GM08714 (cell line): Measurements from ENCODE around the gene SYN1.

ENCODE experiments used
- H3K4me3 ChIP-seq: fragments of 200-500 bp; sonication (Bioruptor generic); 2 replicates; pipeline ENCODE4 v1.5.1; 2014; ENCODE audit warnings: mild to moderate bottlenecking, low read length, inconsistent platforms
- ZNF274 ChIP-seq: IDR thresholded peaks from 2 replicates; pipeline ENCODE4 v1.6.1; 2012; ENCODE audit warnings: mild to moderate bottlenecking, low read depth, low read length

SYN1 gene

DNA sequence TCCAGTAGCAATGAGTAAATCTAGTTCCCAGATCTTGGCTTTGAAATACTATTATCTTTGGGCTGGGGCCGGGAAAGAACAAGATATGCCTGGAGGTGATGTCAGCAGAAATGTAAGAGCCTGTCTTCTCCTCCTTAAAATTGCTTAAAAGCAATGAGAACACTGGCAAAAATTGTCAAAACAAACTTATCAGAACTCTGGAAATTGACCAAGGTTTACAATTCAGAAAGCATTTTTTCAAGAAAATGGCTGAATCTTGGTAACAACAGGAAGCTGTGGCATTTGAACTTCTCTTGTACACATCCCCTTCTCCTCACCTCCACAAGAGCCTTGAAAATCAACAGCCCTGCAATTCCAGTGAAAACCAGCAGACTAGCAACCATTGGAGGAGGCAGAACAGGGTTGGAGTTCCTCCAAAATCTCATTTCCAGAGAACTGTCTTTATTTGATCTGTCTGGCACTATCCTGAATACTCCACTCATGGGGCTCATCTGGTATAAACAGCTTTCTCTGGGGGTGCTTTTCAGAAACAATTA is 23.9 kb downstream of the SYN1 start:
- TF ChIP-seq ZNF274: no peak

DNA sequence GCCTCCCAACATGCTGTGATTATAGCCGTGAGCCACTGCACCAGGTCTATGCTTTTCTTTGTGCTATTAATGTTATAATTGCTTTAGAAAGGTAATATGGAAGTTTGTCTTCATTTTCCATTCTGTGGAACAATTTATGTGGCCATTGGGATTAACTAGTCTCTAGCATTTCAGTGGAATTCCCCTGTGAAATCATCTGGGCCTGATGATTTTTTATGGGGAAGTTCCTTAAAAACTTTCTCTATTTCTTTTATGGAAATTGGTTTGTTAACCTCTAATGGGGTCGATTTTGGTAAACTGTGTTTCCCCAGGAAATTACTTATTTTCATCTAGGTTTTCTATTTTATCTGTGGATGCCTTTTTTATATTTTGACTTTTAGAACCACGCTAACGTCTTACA is 26.1 kb downstream of the SYN1 start:
- no peak for TF ChIP-seq ZNF274
- no peak overlapping the region for H3K4me3 ChIP-seq

More for the DNA sequence above, 23.9 kb downstream of the SYN1 start:
- H3K4me3 ChIP-seq: no peak overlapping the region

DNA sequence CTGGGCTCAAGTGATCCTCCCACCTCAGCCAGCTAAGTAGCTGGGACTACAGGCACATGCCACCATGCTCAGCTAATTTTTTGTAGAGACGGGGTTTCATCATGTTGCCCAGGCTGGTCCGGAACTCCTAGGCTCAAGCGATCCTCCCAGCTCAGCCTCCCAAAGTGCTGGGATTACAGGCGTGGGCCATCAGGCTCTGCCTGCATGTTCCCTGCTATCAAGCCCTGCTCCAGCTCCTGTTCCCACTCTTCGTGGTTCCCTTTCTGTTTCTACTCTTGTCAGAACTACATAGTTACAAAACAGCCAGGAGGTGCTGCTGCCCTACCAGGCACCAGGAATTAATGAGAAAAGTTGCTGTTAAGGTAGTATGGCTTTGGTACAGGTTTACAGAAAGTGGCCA is 28.7 kb downstream of the SYN1 start:
- no peak for TF ChIP-seq ZNF274
- no peak overlapping the region for H3K4me3 ChIP-seq

DNA sequence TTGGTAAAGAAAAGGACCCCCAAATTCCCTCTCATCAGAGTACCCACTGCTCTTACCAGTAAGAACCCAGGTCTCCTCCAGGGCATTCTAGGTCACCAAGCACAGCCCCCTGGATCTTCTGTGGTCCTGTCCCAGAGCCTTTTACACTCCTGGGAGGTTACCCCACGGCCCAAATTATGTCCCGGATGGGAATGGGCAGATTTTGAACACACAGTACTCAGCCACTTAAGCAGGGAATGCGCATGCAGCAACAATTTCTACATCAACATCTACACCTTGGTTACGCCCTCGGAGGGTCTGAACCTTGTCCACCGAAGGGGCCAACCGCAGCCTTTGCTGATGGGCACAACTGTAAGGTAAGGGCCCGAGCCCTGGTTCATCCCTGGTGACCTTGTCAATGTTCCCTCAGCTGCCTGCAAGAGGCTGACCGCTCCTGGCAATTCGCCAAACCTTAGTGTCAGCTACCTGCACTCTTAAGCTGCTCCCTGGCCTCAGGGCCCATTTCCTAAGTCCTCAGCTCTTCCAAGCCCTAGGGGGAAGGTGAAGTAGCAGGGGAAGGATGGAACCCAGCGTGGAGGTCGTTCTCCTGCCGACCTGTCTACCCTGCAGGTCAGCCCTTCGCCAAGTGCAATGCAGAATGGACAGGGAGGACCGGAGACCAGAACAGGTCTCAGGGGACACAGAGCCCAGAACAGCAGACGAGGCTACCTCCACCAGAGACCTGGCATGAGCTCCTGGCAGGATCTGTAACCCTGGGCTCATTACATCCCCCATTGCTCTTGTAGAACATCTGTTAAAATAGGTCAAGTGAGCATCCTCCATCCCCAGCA is 31.5 kb downstream of the SYN1 start:
- TF ChIP-seq ZNF274: no peak
- H3K4me3 ChIP-seq: no peak overlapping the region

DNA sequence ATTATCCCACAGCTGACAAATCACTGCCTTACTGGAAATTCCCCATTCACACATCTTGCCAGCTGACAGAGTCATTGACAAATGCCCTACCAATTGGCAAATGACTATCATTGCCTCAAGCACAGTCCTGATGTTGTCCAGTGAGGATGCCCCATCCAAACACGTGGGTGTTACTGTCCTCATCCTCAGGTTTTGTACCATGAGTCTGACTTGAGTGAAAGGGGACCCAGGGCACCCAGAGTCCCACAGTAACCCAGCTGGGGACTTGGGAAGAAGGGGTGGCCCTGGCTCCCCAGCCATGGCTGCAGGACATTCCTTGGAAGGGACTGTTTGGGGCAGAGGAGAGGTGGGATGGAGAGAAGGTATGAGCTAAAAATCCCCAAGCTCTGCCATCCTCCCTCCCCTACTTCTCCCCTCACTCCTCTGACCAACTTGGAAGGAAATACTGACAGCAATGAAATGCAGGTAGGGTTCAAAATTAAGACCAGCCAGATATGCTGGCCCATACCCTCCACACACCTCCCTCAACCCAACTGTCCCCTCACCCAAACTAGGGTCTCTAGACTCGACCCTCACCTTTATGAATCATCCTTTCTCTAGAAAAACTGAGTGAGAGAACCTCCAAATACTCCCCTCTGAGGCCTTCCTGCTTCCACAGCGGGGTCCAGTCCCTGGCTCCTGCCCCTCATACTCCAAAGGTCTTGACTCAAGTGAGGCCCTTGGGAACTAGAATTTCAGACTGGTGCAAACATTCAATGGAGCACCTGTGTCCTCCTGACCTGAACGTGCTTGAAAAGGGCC is 32.4 kb downstream of the SYN1 start:
- TF ChIP-seq ZNF274: no peak
- no peak overlapping the region for H3K4me3 ChIP-seq

DNA sequence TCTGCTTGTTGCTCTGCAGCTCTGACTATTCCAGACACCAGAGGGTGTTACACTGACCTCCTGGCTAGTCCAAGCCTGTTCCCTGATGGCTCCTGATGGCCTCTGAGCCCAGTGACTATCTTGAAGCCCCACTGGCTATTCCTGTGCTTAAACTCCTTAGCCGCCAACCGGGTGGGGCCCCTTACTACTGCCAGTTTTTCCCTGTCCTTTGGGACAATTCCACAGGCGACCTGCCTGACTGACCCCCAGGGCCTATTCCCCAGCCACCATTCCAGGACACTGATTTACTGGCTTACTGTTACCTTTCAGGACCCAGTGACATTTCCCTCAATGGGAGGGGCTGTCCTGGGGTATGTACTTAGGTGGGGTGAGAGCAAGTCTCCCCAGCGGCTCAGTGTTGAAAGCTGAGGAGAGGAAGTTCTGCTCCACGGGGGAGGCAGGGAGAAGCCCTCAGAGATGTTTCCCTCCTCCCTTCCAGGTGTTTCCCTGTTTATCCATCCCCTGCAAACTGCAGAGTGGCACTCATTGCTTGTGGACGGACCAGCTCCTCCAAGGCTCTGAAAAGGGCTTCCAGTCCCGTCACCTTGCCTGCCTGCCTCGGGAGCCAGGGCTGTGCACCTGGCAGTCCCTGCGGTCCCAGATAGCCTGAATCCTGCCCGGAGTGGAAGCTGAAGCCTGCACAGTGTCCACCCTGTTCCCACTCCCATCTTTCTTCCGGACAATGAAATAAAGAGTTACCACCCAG is 33.4 kb downstream of the SYN1 start:
- no peak for TF ChIP-seq ZNF274
- no peak overlapping the region for H3K4me3 ChIP-seq

DNA sequence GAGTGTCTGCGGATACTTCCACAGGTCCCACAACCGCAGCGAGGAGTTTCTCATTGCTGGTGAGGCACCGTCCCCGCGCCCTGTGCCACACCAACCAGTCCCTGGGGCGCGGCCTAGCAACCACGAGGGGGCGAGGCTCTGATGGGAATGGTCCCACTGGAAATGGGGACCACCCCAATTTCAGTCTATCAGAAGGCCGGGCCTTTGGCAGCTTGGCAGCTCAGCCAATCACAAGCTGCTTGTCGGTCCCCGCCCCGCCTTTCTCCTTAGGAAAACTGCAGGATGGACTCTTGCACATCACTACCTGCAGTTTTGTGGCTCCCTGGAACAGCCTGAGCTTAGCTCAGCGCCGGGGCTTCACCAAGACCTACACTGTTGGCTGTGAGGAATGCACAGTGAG is 34.4 kb downstream of the SYN1 start:
- no peak overlapping the region for H3K4me3 ChIP-seq
- TF ChIP-seq ZNF274: no peak

DNA sequence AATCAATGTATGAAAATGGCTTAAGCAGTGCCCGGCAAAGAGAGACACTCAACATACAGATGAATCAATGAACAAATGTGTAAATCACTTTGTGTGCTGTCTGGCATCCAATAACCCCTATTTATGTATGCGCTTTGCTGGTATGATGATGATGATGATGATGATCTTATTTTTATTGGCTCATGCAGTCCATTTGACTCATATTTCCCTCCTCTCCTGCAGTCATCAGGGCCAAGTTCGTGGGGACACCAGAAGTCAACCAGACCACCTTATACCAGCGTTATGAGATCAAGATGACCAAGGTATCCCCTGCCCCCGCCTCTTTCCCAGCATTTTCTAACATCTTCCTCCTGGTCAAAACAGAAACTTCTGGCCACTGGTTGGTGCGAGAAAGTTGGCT is 34.9 kb downstream of the SYN1 start:
- no peak overlapping the region for H3K4me3 ChIP-seq
- no peak for TF ChIP-seq ZNF274

DNA sequence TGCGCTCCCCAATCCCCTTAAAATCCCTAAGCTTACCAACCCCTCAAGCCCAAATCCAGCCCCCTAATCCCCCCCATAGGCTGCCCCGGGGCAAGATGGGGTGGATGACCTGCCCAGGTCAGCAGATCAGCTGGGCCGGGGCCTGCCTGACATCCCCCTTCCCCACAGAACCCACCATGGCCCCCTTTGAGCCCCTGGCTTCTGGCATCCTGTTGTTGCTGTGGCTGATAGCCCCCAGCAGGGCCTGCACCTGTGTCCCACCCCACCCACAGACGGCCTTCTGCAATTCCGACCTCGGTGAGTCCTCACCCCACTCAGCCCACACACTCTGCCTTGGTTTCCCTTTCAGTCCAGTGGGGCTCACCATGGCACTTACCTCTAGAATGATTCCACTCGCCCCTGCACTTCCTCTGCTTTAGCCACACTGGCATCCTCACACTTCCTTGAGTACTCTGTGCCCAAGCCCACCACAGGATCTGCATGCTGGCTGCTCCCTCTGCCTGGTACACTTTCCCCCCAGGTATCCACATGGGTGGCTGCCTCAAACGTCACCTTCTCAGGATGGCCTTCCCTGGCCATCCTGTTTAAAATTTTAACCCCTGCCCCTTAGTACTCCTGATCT is 36.3 kb downstream of the SYN1 start:
- no peak for TF ChIP-seq ZNF274
- H3K4me3 ChIP-seq: peak overlapping the region; percentile 52; the same call in 1 of the 2 replicates

DNA sequence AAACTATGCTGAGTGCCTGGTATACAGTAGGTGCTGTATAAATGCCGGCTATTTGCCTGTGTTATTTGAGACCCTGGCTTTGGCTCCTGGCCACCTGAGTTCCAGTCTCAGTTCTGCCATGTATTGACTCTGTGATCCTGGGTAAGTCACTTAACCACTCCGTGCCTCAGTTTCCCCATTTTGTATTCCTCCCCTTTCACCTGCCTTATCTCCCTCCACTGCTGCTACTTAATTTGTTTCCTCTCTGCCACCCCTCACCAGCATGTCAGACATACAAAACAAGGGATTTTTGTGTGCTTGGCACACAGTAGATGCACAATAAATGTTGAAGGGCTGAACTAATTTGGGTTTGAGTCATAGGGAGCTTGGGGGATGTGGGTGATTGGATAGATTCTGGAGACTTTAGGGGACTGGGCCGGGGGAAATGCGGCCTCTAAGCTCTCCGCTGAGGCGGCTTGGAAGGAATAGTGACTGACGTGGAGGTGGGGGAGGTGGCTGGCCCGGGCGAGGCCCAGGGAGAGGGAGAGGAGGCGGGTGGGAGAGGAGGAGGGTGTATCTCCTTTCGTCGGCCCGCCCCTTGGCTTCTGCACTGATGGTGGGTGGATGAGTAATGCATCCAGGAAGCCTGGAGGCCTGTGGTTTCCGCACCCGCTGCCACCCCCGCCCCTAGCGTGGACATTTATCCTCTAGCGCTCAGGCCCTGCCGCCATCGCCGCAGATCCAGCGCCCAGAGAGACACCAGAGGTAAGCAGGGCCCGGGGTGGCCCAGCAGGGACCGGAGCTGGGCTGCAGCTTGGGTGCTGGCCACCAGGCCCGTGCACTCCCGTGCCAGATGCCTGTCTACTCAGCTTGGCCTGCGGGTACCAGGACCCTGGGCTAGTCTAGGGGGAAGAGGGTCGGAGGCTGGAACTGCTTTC is 37.7 kb downstream of the SYN1 start, which contains the start of gene TIMP1:
Gene TIMP1 (plus strand): TSS at position 706 of the 917 bp plus-strand sequence. CDS start 980 bp downstream, outside the sequence.
- H3K4me3 ChIP-seq: peak within 1 kb of the TSS; percentile 52
- TF ChIP-seq ZNF274: no peak

DNA sequence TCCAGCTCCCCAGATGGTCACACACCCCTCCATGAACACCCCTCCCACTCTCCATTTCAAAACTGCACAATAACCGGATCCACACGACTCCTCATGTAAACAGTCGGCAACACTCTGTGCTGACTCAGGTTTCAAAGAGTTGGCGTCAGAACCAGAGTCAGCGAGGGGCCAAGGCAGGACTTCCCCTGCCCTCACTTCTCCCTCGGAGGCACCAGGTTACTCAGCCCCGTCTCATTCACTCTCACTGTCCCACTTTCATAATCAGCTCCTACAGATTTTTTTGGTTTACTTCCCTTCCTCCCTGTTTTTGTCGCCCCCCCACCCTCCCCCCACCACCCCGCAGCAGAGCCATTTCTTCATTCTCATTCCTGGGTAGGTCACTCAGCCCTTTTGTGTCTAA is 40.1 kb downstream of the SYN1 start:
- TF ChIP-seq ZNF274: no peak
- H3K4me3 ChIP-seq: no peak overlapping the region

DNA sequence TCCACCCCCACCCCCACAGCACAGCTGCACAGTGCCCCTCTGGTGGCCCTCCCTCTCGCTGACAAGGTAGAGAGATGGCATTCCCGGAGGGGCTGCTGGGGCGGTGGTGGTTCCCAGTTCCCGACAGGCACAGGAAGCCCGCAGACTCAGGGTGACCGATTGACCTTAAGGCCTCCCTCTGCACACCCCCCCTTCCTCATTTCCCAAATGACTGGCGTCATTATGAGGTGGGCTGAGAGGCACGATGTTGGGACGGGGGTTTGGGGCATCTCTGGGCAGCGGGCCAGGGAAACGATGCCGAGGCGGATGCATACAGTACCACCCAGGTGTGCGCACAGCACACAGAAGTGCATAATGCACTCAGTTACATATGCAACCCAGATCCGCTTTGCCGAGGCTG is 41.0 kb downstream of the SYN1 start:
- no peak overlapping the region for H3K4me3 ChIP-seq
- no peak for TF ChIP-seq ZNF274

DNA sequence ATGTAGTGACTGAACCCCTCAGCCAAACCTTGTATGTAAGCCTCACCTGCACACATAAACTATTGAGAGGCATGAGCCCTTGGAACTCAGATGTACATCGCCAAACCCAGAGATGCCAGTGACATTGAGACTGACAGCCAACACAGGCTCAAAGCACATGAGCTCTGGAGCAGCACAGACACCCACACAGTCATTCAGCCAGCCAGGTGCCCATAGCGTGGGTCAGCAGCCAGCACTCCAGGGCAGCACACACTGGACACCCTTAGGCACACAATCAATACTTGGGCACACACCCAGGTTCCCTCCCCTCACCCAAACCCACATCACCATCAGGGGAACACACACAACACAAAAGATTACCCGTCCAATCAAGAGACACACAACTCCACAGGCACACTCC is 41.8 kb downstream of the SYN1 start:
- no peak overlapping the region for H3K4me3 ChIP-seq
- TF ChIP-seq ZNF274: no peak
